Hematopoietic multipotent progenitor cell treated with erythropoietin and hydrocortisone succinate and interleukin-3 and kit ligand, for 17 days (in vitro differentiated cells): Measurements from ENCODE around the gene VCX3A.
"Not testable (repeated sequence)": the region's sequence is repeated elsewhere in the genome, so short reads cannot be mapped to it uniquely, and the experiment has no call there.

ENCODE experiments used
- DNase-seq: peaks from one replicate; pipeline ENCODE4 v3.0.0-alpha.2; 2015; ENCODE audit warnings: low spot score

Gene VCX3A

DNA sequence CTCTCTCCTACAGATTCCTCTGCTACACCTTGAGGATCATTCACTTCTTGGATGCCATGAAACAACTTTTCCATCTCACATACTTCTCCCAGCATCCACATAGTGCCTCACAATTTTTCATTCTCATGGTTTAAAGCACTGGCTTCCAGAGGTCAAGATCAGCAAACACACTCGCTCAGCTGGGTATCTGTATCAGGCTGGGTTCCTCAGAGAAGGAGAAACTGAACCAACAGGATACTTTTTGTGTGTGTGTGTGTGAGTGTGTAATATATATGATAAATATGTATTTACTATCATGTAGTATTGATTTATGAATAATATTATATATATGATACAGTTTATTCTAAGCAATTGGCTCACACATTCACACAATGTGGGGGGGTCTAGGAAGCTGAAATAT lies at the start of gene VCX3A:
VCX3A (minus strand) TSS at position 101 of the 400 bp plus-strand sequence. CDS start 621 bp downstream, outside the sequence.
- DNase-seq = not testable (repeated sequence)

DNA sequence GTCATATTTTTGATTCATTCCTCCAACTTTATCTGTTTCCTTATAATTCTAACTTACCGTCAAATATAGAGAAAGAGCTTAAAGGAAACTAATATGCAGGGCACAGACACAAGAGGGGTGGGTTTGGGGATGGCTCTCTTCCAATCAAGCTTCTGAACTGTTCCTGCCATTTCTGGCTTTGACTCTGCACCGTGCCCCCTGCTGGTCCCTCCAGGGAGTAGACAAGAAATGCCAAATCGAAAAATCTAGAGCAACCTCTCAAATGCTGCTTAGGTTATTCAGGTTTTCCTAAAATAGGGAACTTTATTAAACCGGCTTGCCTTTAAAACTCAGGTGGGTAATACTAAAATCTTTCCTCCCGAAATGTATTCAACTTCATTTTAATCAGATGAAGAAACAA lies 39.8 kb upstream of the VCX3A start:
- DNase-seq = no peak

DNA sequence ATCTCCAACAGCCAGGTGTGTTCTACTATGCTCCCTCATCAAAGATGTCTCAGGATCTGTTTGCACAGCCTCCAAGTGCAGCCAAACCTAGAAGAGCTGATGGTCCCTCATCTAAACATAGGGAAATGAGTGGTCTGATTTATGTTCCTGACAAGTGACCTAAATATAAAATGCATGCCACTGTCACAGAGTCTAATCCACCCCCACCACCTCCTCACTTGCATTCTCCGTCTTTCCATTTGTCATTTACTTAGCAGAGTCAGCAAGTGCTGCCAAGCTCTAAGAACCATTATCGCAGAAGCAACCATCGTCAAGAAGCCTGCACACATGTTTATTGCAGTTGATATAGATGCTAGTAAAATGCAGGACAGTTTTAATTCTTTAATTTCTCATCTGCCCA lies 33.1 kb upstream of the VCX3A start:
- no peak for DNase-seq

DNA sequence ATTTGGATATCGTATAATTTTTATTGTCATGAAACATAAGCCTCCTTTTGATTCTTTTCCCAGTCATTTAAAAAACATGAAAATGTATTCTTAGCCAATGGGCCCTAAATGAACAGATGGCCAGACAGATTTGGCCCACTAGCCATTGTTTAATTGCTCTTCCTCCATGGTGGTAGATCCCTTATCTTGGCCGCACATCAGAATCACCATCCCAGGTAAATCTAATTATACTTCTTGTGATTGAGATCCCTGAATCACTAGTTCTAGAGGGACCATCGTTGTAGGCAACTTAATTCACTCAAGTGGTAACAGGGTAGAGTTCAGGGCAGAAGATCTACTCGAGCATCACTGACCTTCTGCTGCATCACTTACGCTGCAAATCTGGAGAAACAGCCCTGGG lies 24.1 kb upstream of the VCX3A start:
- DNase-seq = no peak

DNA sequence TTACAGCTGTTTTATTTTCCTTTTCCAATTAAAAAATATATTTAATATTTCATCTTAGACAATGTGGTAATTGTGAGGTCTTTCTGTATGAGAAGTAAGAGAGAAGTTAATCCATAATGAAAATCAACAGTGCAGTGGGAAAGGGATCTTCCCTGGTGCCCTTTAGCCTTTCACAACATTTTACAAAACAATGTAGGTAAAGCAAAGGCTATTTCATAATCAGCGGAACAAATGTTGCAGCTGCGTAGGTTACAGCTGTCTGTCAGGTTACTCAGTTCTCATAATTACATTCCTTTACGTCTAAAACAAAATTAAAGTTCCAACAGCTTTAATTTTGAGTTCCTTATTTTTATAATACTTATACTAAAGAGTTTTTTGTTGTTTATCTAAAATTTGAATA lies 22.8 kb upstream of the VCX3A start:
- DNase-seq = no peak

DNA sequence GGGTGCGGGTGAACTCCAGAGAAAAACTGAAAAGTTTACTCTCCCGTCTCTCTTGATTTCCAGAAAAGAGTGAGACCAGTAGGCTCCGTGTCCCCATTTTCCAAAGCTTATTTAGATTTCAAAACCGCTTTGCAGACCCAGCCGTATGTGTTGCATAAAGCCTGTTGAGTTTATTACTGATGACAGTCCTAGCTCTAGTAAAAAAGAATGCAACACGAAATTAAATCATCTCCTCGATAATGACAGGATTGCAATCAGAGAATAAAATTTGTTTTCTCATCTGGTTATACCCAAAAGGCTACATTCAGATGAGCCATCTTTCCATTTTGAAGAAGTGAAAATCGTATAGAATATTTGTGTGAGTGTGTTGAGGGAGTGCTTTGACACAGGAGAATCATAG lies 16.1 kb upstream of the VCX3A start:
- no peak for DNase-seq

DNA sequence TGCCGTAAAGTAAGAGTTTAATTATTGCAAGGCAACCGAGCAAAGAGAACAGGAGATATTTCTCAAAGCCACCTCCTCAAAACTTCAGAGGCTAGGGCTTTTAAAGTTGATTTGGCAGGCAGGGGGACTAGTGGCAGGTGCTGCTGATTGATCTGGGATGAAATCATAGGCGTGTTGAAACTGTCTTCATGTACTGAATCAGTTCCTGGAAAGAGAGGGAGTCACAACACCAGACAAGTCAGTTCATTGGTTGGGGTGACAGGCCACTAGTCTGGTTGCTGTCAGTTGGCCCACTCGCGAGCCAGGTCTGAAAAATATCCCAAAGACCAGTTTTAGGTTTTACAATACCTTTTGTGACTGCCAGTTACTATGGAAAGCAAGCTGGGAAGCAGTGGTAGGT lies 10.8 kb upstream of the VCX3A start:
- DNase-seq = no peak

DNA sequence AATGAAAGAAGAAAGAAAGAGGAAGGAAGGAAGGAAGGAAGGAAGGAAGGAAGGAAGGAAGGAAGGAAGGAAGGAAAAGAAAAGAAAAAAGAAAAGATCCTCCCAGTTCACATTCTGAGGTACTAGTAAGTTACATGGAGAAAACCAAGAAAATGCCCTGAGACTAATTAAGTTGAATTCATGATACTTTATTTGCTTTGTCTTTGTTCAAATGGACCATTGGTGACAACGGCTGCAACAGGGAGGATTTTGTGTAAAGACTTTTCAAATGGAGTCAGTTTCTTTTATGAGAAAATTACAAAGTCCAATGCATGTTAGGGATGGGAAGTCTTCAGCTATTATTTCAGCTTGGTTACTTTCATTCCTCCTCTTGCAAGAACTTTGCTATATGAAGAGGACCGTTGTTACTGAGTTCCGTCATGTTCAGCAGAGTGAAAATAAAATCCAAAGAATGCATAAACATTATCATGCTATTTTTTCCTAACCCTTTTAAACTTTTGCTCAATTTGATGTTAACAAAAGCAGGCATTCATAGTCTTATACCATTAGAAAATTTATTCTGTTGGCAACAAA lies 8.3 kb downstream of the VCX3A start:
- DNase-seq = no peak

DNA sequence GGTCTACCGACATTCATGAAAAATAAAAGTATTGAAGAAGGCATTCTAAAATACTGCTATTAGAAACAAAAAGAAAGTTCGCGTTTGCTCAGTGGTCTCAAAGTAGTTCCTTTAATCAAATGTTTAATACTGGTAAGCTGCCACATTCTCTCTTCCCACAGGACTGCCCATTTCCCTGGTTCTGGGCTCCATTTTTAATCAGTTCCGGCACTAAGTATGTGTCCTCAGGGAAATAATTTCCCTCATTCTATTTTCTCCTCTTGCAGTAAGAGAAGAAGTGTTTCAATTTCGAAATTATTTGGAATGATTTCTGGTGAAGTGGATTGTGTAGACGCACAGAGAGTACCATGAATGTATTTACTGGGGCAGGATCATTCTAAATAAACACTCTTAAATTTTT lies 17.5 kb downstream of the VCX3A start:
- no peak for DNase-seq

DNA sequence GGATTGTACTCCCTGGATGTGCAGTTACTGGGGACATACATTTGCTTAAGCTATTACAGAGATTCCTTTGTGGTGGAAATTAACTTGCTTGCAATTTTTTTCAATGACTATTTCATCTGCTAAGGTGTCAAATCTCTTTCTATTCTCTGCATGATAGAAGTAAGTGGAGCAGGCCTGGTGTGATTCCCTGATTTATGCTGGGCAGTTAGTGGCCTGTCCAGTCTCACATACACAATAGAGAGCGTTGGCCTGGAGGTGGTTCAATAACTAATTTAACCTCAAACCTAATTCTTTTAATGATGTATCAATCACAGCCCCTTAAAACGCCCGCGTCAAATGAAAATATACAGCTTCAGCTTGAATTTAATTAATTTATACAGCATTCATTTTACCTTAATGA lies 28.5 kb downstream of the VCX3A start:
- no peak for DNase-seq

DNA sequence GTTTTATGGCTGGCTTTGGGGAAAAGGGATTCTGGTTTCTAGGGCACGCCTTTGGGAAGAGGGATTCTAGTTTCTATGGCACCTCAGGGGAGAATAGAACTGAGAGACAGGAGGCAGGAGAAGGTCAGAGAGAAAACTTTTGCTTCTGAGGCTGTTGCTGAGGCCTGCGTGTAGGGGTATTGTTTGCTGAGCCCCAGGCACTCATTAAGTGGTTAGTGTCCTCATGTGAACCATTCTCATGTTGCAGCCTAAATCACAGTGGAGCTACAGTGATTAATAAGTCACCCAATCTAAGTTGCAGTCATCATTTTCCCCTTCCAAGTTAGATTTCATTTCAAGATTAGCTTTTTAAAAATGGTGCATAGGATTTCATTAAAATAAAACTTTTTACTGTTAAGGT lies 29.0 kb downstream of the VCX3A start:
- DNase-seq = no peak

DNA sequence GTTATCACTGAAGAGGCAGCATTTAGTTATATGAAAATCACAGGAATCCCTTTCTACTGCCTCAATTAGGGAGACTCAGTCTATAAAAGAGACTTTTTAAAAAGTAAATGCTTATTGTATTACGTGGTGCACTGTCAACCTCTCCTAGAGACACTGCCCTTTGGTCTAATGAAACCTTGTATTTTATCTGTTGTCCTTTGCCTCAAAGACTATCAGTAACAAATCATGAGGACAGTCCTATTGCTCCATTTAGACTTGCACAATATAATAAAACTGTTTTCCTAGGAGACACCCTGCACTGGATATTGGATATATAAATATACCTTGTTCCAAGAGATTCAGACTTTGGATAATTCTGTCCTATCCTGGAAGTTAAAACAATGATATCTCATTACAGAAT lies 34.2 kb downstream of the VCX3A start:
- DNase-seq = no peak

DNA sequence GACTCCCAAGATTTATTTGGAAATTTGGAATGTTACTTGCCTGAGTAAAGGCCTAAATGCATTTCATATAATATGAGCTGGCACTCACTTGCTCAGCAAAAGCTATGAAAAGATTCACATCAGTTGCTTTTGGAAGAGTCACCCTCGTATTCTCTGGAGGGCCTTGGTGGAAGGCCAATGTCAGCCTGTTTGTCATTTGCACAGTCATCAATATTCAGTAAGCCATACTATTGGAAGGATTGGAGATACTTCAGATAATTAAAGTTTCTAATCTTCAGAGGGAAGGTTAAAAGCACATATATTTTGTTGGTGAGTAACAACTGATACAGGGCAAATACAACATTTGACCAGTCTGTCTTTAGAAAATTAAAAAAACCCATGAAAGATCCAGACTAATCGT lies 36.6 kb downstream of the VCX3A start:
- DNase-seq = no peak
